K562 (cell line): Measurements from ENCODE around the gene VPS9D1. TPM values are rescaled to one million over a fixed set of nuclear protein-coding genes. Genes with fewer than 3 reads are reported as not detected.

Experiments used
- ATF2 ChIP-seq: sonication (generic); formaldehyde crosslinking; IDR thresholded peaks from 2 replicates; pipeline ENCODE4 v1.8.1; 2022; ENCODE audit warnings: missing genetic modification reagents
- BHLHE40 ChIP-seq: IDR thresholded peaks from 2 replicates; pipeline ENCODE4 v1.6.1; 2011; ENCODE audit warnings: low read length, improper control_type of control experiment
- DEAF1 ChIP-seq: fragments of 450-650 bp; formaldehyde crosslinking; IDR thresholded peaks from 2 replicates; pipeline ENCODE4 v1.4.0; 2020; ENCODE audit warnings: mild to moderate bottlenecking, moderate library complexity
- EGR1 ChIP-seq: fragments of 450-650 bp; conservative IDR thresholded peaks from 2 replicates; pipeline ENCODE4 v1.6.1; 2017; ENCODE audit warnings: mild to moderate bottlenecking
- ELK1 ChIP-seq: sonication (generic); formaldehyde crosslinking; IDR thresholded peaks from 2 replicates; pipeline ENCODE4 v1.8.1; 2022; ENCODE audit warnings: missing genetic modification reagents
- EP400 ChIP-seq: fragments of 450-650 bp; IDR thresholded peaks from 2 replicates; pipeline ENCODE4 v1.6.1; 2017; ENCODE audit warnings: antibody characterized with exemption, mild to moderate bottlenecking, moderate library complexity
- ETS1 ChIP-seq: conservative IDR thresholded peaks from 2 replicates; pipeline ENCODE4 v1.6.1; 2011; ENCODE audit warnings: low read depth, mild to moderate bottlenecking, low read length; ENCODE audit not compliant: control insufficient read depth
- GMEB1 ChIP-seq: fragments of 250-450 bp; sonication (Bioruptor Pico); IDR thresholded peaks from 2 replicates; pipeline ENCODE4 v1.4.0; 2020; ENCODE audit warnings: mild to moderate bottlenecking
- HDAC1 ChIP-seq, 2 experiments: fragments of 450-650 bp; IDR thresholded peaks; 2 replicates each; pipeline ENCODE4 v1.6.1; 2016 to 2017; ENCODE audit warnings: inconsistent platforms in 1 of 2, mild to moderate bottlenecking in 1 of 2, moderate library complexity in 1 of 2
- NBN ChIP-seq: fragments of 450-650 bp; IDR thresholded peaks from 2 replicates; pipeline ENCODE4 v1.6.1; 2016; ENCODE audit warnings: low read depth, mild to moderate bottlenecking
- PHB ChIP-seq: fragments of 250-450 bp; sonication (Bioruptor Pico); IDR thresholded peaks from 2 replicates; pipeline ENCODE4 v1.5.0; 2021
- PHF21A ChIP-seq: fragments of 450-650 bp; IDR thresholded peaks from 2 replicates; pipeline ENCODE4 v1.6.1; 2017; ENCODE audit warnings: low read depth, borderline replicate concordance
- RBFOX2 ChIP-seq: fragments of 200-400 bp; formaldehyde crosslinking; IDR thresholded peaks from 2 replicates; pipeline ENCODE4 v1.6.1; 2017; ENCODE audit warnings: low read depth, mild to moderate bottlenecking, low read length, moderate library complexity
- SMC3 ChIP-seq: conservative IDR thresholded peaks from 2 replicates; pipeline ENCODE4 v1.6.1; 2011; ENCODE audit warnings: low read depth, low read length, improper control_type of control experiment; ENCODE audit not compliant: insufficient read depth
- SNRNP70 ChIP-seq: fragments of 200-400 bp; formaldehyde crosslinking; optimal IDR thresholded peaks from 2 replicates; pipeline ENCODE3; 2017; ENCODE audit warnings: low read depth, low read length
- SRF ChIP-seq, 2 experiments: fragments of 250-450, 450-650 bp in 1 of 2; sonication (Bioruptor Pico) in 1 of 2; sonication (generic) in 1 of 2; formaldehyde crosslinking; IDR thresholded peaks; 2 replicates each; pipeline versions ENCODE4 v1.5.0 to v1.5.1; 2020 to 2022; ENCODE audit warnings: mild to moderate bottlenecking in 1 of 2, missing genetic modification reagents in 1 of 2
- ZNF644 ChIP-seq: fragments of 200-800 bp; sonication (Bioruptor generic); IDR thresholded peaks from 2 replicates; pipeline ENCODE4 v1.6.1; 2016; ENCODE audit warnings: low read depth, missing genetic modification characterization, missing compliant biosample characterization
- ZNF740 ChIP-seq, 3 experiments: fragments of 200-800 bp in 1 of 3; sonication (Bioruptor generic) in 1 of 3; sonication (generic) in 1 of 3; formaldehyde crosslinking in 1 of 3; IDR thresholded peaks; 2 replicates each; pipeline versions ENCODE4 v1.6.1 to v1.8.0; 2016 to 2022; ENCODE audit warnings: mild to moderate bottlenecking in 2 of 3, missing compliant biosample characterization in 2 of 3, missing genetic modification characterization in 2 of 3, missing genetic modification reagents in 1 of 3
- polyA plus RNA-seq, 8 experiments: library from polyadenylated mRNA; depleted of rRNA in 4 of 8; stranded (reverse) in 5 of 8; unstranded in 3 of 8; fragments of >200 nt; fragmentation: Nextera tagmentation in 2 of 8; fragmentation: Illumina TruSeq in 1 of 8; extraction: Ambion mirVana in 2 of 8; extraction: Trizol in 1 of 8; gene quantifications; 2 replicates each; pipeline versions ENCODE4 v1.2.1 to v1.2.3, GENCODE V29; 2011 to 2014; ENCODE audit warnings: inconsistent platforms in 1 of 8, missing spikeins in 1 of 8
- total RNA-seq, 7 experiments: library from RNA; depleted of rRNA in 6 of 7; stranded (reverse); fragments of >200 nt in 6 of 7; fragmentation: Illumina TruSeq in 2 of 7; extraction: Trizol in 2 of 7; gene quantifications; 2 replicates each; pipeline versions ENCODE4 v1.2.1 to v1.2.3, GENCODE V29; 2011 to 2021; ENCODE audit warnings: low replicate concordance in 1 of 7

Gene VPS9D1
- total and polyA plus RNA-seq, 9 of the 15 experiments (the other 6 are each of a cell fraction or from before 2014, with no cell fraction given) = 0.33 to 3.1 (median 1.1) TPM

- TF ChIP-seq ETS1 (0 out of 2 replicates have a peak, but pooled peaks have one; percentile 39), HDAC1 (IDR thresholded peaks at IDR 0.05) (peak in 1 of 2 experiments; percentile 85; a peak in 2 of 4 replicates), SRF (CRISPR knock-in tag; IDR thresholded peaks at IDR 0.05) (peak in 1 of 2 experiments; percentile 66; a peak in 2 of 4 replicates), EGR1 (peak; percentile 100), GMEB1 (0 out of 2 replicates have a peak, but pooled peaks have one; percentile 38), NBN (peak; percentile 99), EP400 (peak; percentile 56), BHLHE40 (peak; percentile 97), PHB (CRISPR knock-in tag) (no peak), ELK1 (CRISPR knock-in tag) (no peak), SNRNP70 (no peak), DEAF1 (peak; percentile 64), ZNF644 (tag) (no peak), RBFOX2 (peak; percentile 21), SMC3 (peak; percentile 57), ATF2 (CRISPR knock-in tag) (peak; percentile 93; the same call in 1 of the 2 replicates), ZNF740 (CRISPR knock-in tag; IDR thresholded peaks at IDR 0.05) (no peak), ZNF740 (tag; IDR thresholded peaks at IDR 0.05) (no peak), PHF21A (no peak)
Measured at GRCh38 chr16:89700100-89700648, 20.5 kb downstream of the VPS9D1 start (continued).
